SK-N-SH treated with all-trans-retinoic acid at 6 μM for 48 hours (cell line): ENCODE results near the gene FAM163A.

Source experiments
- ATAC-seq: fragments of 200-7000 bp; cut with Tn5 transposase; 3 replicates; pipeline ENCODE4 v1.9.1; 2020; ENCODE audit warnings: mild to moderate bottlenecking, moderate library complexity
- ARNTL ChIP-seq: fragments of 450-650 bp; formaldehyde crosslinking; IDR thresholded peaks from 2 replicates; pipeline ENCODE4 v1.5.0; 2020; ENCODE audit warnings: low read depth, mild to moderate bottlenecking, moderate library complexity, borderline replicate concordance
- BACH2 ChIP-seq: fragments of 250-450 bp; sonication (Bioruptor Pico); IDR thresholded peaks from 2 replicates; pipeline ENCODE4 v1.9.0; 2021; ENCODE audit warnings: mild to moderate bottlenecking, borderline replicate concordance
- CREB5 ChIP-seq: fragments of 250-450 bp; sonication (Bioruptor Pico); IDR thresholded peaks from 2 replicates; pipeline ENCODE4 v1.5.1; 2020; ENCODE audit warnings: low read depth, mild to moderate bottlenecking, moderate library complexity
- CSDC2 ChIP-seq: fragments of 250-450 bp; sonication (Bioruptor Pico); IDR thresholded peaks from 2 replicates; pipeline ENCODE4 v1.5.0; 2020; ENCODE audit warnings: mild to moderate bottlenecking, moderate library complexity
- CSRNP3 ChIP-seq: fragments of 250-450 bp; sonication (Bioruptor Pico); IDR thresholded peaks from 2 replicates; pipeline ENCODE4 v1.5.1; 2021; ENCODE audit warnings: mild to moderate bottlenecking, moderate library complexity
- ESRRG ChIP-seq: fragments of 250-450 bp; sonication (Bioruptor Pico); IDR thresholded peaks from 2 replicates; pipeline ENCODE4 v1.6.1; 2021; ENCODE audit warnings: mild to moderate bottlenecking
- GLIS3 ChIP-seq: fragments of 250-450 bp; sonication (Bioruptor Pico); IDR thresholded peaks from 2 replicates; pipeline ENCODE4 v1.5.0; 2020; ENCODE audit warnings: mild to moderate bottlenecking, moderate library complexity
- OSR1 ChIP-seq: fragments of 250-450 bp; sonication (Bioruptor Pico); IDR thresholded peaks from 2 replicates; pipeline ENCODE4 v1.8.0; 2022; ENCODE audit warnings: moderate library complexity, mild to moderate bottlenecking, inconsistent platforms
- PATZ1 ChIP-seq: fragments of 250-450 bp; sonication (Bioruptor Pico); IDR thresholded peaks from 2 replicates; pipeline ENCODE4 v1.8.0; 2020; ENCODE audit warnings: mild to moderate bottlenecking, moderate library complexity, borderline replicate concordance
- POU6F1 ChIP-seq: fragments of 250-450 bp; sonication (Bioruptor Pico); IDR thresholded peaks from 2 replicates; pipeline ENCODE4 v1.8.0; 2021; ENCODE audit warnings: low read depth, mild to moderate bottlenecking, moderate library complexity, borderline replicate concordance
- PPARA ChIP-seq: fragments of 250-450 bp; sonication (Bioruptor Pico); IDR thresholded peaks from 2 replicates; pipeline ENCODE4 v1.5.0; 2020; ENCODE audit warnings: mild to moderate bottlenecking, borderline replicate concordance
- RARB ChIP-seq: fragments of 250-450 bp; sonication (Bioruptor Pico); IDR thresholded peaks from 2 replicates; pipeline ENCODE4 v1.8.0; 2021; ENCODE audit warnings: mild to moderate bottlenecking, moderate library complexity
- TOX ChIP-seq: fragments of 250-450 bp; sonication (Bioruptor Pico); IDR thresholded peaks from 2 replicates; pipeline ENCODE4 v1.8.0; 2021; ENCODE audit warnings: mild to moderate bottlenecking, moderate library complexity, borderline replicate concordance
- TSHZ2 ChIP-seq: fragments of 250-450 bp; sonication (Bioruptor Pico); IDR thresholded peaks from 2 replicates; pipeline ENCODE4 v1.5.0; 2020; ENCODE audit warnings: mild to moderate bottlenecking, moderate library complexity
- ZC3H10 ChIP-seq: fragments of 250-450 bp; sonication (Bioruptor Pico); IDR thresholded peaks from 2 replicates; pipeline ENCODE4 v1.5.1; 2021; ENCODE audit warnings: mild to moderate bottlenecking, moderate library complexity
- ZFP3 ChIP-seq: fragments of 250-450 bp; sonication (Bioruptor Pico); IDR thresholded peaks from 2 replicates; pipeline ENCODE4 v1.5.0; 2020; ENCODE audit warnings: mild to moderate bottlenecking, moderate library complexity
- ZFP30 ChIP-seq: fragments of 450-650 bp; formaldehyde crosslinking; IDR thresholded peaks from 2 replicates; pipeline ENCODE4 v1.5.0; 2022; ENCODE audit warnings: mild to moderate bottlenecking, moderate library complexity
- ZNF565 ChIP-seq: fragments of 450-650 bp; formaldehyde crosslinking; conservative IDR thresholded peaks from 2 replicates; pipeline ENCODE4 v1.5.0; 2020; ENCODE audit warnings: low read depth, mild to moderate bottlenecking, moderate library complexity
- ZNF70 ChIP-seq: fragments of 450-650 bp; formaldehyde crosslinking; IDR thresholded peaks from 2 replicates; pipeline ENCODE4 v1.5.0; 2020; ENCODE audit warnings: mild to moderate bottlenecking, moderate library complexity
- ZNF8 ChIP-seq: fragments of 450-650 bp; formaldehyde crosslinking; IDR thresholded peaks from 2 replicates; pipeline ENCODE4 v1.5.0; 2020; ENCODE audit warnings: mild to moderate bottlenecking, moderate library complexity

Gene FAM163A

GRCh38 chr1:179825798-179826460, 82.8 kb downstream of the FAM163A start (continued):
- TF ChIP-seq TSHZ2 (CRISPR knock-in tag): no peak
- TF ChIP-seq GLIS3: no peak
- TF ChIP-seq PPARA: no peak
- no peak for TF ChIP-seq CREB5
- TF ChIP-seq ZFP30 (CRISPR knock-in tag): no peak
- no peak for TF ChIP-seq TOX (CRISPR knock-in tag)

- TF ChIP-seq ZNF565 (CRISPR knock-in tag): no peak
- no peak for ATAC-seq
Measured at GRCh38 chr1:179826626-179827280, 83.7 kb downstream of the FAM163A start.

GRCh38 chr1:179828554-179829110, 85.5 kb downstream of the FAM163A start:
- TF ChIP-seq ZFP3: no peak
- TF ChIP-seq ZC3H10 (CRISPR knock-in tag): no peak
- no peak for TF ChIP-seq TSHZ2 (CRISPR knock-in tag)
- no peak for TF ChIP-seq OSR1 (CRISPR knock-in tag)
- no peak for TF ChIP-seq ZNF8 (CRISPR knock-in tag)
- no peak for TF ChIP-seq CSRNP3
- TF ChIP-seq PATZ1 (CRISPR knock-in tag): no peak
- TF ChIP-seq CSDC2 (CRISPR knock-in tag): no peak
- no peak for TF ChIP-seq PPARA
- TF ChIP-seq, all 23 proteins: peak for 0
- ATAC-seq: no peak

GRCh38 chr1:179831225-179831624, 88.1 kb downstream of the FAM163A start:
- ATAC-seq: no peak
- no peak for TF ChIP-seq ZNF8 (CRISPR knock-in tag)
- no peak for TF ChIP-seq OSR1 (CRISPR knock-in tag)
- no peak for TF ChIP-seq RARB (CRISPR knock-in tag)
- no peak for TF ChIP-seq BACH2
- TF ChIP-seq CSRNP3: no peak
- TF ChIP-seq ZNF70 (CRISPR knock-in tag): no peak
- TF ChIP-seq CSDC2 (CRISPR knock-in tag): no peak
- no peak for TF ChIP-seq ARNTL (CRISPR knock-in tag)
- TF ChIP-seq POU6F1 (CRISPR knock-in tag): no peak
- TF ChIP-seq ESRRG (CRISPR knock-in tag): no peak
- no peak for TF ChIP-seq GLIS3
- TF ChIP-seq TOX (CRISPR knock-in tag): no peak
